Occipital lobe (tissue), 2 donors: Measurements from ENCODE around the gene RNF207. TPM values are rescaled to one million over a fixed set of nuclear protein-coding genes. Genes with fewer than 3 reads are reported as not detected.
A peak's percentile ranks its signal among the peaks of the same experiment; 100 is the strongest.

Source experiments
- DNase-seq: peaks from one replicate; lab custom pipeline; 2025; lab: John Stamatoyannopoulos, UW
- total RNA-seq: library from RNA; depleted of rRNA; stranded (reverse); fragments of >200 nt; gene quantifications from one replicate; pipeline ENCODE4 v1.2.3, GENCODE V29; 2014

The RNF207 gene
- total RNA-seq, 1 donor from 2014 or later = 8.7 TPM

DNA sequence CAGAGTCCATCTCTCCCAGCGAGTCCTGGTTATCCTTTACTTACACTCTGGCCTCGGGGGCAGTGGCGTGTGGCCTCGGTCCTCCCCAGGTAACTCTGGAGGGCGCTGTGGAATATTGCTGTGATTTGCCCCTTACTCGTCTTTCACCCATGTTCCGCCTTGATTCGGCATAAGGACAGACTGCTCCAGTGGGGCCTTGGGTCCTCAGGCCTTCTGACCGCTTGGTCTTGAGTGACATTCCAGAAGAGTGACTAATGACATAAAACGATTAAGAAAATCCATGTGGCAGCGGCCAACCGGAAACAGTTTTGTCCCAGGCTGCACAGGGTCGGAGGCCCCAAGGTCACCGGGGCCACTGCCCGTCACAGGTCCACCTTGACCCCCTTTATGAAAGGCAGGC, 18.8 kb downstream of the RNF207 start:
- no peak for DNase-seq

GRCh38 chr1:6225651-6226050, 19.7 kb downstream of the RNF207 start:
- DNase-seq = no peak

DNA sequence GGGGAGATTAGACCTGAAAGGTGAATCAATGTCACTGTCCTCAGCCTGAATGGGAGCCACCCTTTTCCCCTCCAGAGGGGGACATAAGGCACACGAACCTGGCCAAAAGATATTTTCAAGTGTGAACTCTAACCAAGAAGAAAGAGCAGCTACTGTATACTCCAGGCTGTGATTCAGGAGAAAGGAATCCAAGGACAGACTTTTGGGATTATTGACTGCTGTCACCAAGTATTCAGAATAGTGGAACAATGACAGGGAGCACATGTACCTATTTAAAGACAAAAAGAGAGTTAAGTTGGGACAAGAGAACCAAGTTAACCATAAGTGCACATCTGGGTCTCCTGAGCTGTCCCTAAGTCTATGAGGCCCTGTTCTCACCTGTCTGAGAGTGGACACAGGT, 27.5 kb downstream of the RNF207 start:
- no peak for DNase-seq

GRCh38 chr1:6234502-6235295, 28.8 kb downstream of the RNF207 start:
- no peak for DNase-seq

DNA sequence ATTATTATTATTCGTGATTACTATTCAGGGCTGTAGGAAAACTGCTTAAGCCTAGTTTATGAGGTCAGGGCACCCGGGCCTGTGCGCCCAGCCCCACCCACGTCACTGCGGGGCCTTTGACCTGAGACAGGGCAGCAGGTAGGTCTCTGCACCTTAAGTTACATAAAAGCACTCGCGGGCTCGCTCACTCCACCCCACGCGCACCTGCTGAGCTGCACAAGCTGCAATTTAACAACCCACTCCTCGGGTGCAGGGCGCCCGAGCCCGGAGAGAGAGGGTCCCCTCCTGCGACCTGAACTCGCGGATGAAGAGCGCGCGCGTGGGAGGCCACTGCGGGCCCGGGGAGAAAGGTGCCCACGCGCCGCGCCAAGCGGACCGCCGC, 29.4 kb downstream of the RNF207 start:
- DNase-seq = no peak

- DNase-seq = no peak
Observed at GRCh38 chr1:6237093-6237492, 31.2 kb downstream of the RNF207 start.

DNA sequence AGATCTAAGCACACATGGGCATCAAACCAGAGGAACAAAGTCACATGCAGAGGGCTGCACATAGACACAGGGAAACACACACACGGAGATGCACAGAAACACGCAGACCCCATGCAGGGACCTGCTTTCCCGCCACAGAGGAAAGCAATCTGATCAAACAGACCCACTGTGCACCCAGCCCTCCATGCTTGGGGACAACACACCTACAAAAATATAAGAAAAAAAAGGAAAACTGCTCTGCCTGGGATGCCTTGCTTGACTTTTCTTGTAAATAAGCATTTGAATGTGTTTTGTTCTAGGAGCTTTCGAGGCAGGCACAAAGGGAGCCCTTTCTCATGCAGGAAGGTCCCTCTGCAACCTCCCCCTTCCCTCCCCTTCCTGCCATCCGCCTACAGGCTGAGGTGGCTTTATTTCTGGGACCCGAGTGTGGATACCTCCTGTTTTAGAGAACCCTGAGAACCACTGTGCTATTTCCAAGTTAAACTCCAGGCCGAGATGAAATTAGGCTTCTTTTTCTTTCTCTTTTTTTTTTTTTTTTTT, 33.4 kb downstream of the RNF207 start:
- DNase-seq = no peak

- no peak for DNase-seq
Observed at GRCh38 chr1:6239950-6240768, 34.2 kb downstream of the RNF207 start.

GRCh38 chr1:6241107-6241886, 35.4 kb downstream of the RNF207 start:
- DNase-seq = no peak

DNA sequence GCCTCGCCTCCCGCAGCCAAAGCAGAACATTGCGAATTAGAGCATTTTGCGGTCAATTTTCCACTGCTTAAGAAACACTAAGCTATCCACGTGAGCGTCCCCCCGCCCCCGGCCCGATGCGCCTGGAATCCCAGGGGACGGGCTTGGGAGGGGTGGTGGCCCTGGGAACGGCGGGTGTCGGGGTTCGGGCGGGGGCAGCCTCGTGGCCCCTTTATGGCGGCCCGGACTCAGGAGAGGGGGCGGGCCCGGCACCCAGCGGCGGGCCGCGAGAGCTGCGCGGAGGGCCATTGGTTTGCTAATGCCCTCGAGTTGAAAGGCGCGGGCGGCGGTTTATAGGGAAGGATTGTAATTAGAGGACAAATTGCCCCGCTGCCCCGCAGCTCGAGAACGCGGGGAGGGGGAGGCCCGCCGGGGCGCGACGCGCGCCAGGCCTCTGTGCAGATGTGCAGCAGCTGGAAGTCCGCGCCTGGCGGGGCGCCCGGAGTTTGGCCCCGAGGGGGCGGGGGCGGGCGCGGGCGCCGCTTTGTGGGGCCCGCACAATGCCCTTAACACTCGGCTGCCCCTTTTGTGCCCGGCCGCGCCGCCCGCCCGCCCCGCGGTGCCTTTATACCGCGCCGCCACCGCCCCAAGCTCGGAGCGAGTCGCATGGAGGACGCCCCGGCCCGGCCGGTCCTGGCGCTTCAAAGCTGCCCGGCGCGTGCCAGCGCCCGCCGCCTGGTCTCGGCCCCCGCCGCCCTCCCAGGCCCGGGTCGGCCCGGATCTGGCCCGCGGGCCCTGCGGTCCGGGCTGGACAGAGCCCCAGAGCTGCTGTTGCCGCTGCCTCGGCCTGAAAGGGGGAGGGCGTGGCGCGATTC, 36.2 kb downstream of the RNF207 start:
- DNase-seq = no peak

DNA sequence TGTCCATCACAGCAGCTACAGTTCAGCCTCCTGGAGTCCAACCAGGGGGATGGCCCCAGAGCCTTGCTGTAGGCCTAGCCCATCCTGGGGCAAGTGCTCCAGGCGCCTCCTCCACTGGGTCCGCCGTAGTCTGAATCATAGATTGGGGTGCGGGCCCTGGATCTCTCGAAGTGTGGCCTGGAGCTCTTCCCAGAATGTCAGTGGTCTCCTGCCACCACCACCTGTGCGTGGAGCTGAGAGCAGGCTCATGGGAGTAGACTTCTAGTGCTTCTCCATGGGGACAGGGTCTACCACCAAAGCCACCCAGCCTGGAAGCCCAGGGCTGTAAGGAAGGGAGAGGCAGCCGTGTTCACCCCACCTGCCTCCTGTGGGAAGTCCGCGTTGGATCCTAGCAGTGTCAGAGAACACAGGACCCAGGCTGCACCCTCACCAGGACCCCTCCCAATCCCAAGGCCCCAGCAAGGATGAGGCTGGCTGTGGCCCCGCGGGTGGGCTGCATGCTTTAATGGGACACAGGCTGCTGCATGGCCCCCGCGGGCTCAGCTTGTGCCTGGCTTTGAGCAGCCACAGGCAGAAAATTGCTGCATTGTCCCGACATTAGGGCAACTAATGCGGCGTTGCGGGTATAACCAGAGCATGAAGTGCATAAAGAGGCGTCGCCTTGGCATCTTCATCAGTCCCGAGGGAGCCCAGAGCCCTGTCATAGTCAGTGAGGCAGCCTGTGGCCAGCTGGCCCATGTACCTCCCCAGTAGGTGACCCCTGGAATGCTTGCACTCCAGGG, 37.3 kb downstream of the RNF207 start:
- DNase-seq = no peak

DNA sequence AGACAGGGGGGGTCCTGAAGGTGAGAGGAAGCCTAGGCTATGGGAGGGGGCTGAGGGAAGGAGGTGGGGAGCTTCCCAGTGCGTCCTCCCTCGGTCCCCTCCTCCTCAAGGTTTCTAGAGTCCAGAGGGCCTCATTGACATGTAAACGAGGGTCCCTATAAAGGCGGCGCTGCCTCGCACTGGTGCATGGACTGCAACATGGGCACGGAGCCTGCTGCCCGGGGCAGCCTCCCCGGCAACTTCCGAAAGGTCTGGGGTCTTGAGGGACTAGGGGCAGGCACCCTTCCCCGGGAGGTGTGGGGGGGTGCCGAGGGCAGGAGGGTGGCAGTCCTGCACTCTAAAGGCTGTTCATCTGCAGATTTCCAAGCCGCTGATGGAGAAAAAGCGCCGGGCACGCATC, 38.1 kb downstream of the RNF207 start, which contains the start of gene HES3:
Gene HES3 (plus strand): TSS at position 187 of the 400 bp plus-strand sequence. CDS start 187 bp downstream, at position 374.
- DNase-seq = no peak

- DNase-seq = no peak
Observed at GRCh38 chr1:6244401-6245049, 38.6 kb downstream of the RNF207 start.

- DNase-seq = peak; percentile 22
Observed at GRCh38 chr1:6245086-6245868, 39.4 kb downstream of the RNF207 start.

- no peak for DNase-seq
Observed at GRCh38 chr1:6245869-6246496, 40.1 kb downstream of the RNF207 start.

GRCh38 chr1:6246497-6247467, 40.9 kb downstream of the RNF207 start:
- DNase-seq = peak; percentile 44

- no peak for DNase-seq
Observed at GRCh38 chr1:6247651-6248050, 41.7 kb downstream of the RNF207 start.
